ENCODE results near the gene ADAMTS3.
A peak's percentile ranks its signal among the peaks of the same experiment; 100 is the strongest.

ADAMTS3 gene

DNA sequence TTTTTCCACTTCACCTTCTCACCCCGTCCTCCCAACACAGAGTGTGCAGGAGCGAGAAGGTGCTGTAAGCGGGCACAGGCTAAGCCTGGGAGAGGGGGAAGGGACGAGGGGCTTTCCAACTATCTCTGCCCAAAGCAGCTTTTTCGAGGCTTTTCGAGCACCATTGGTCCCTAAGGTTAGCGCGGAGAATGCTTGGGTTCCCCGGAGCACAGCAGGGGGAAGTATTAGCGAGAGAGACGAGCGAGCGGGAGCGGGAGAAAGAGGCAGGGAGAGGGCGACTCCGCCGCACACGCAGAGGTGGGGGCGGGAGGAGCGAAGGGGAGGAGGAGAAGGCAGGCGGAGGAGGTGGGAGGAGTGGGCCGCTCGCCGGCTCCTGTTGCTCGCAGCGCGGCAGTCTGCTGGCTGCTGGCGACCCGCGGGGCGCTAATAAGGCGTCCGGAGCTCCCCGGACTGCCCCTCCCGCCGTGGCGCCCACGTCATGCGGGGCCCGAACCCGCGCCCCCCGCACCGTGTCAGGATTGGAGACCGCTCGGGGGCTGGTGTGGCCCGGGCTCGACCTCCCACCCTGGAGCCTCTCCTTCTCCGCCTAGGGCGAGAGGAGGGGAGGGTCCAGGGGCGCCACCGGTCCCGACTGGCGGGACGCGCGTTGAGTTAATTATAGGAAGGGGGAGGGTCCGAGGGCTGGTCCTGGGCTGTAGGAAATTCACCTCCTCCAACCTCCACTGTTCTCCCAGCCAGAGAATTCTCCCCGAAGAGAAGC lies at the start of gene ADAMTS3:
ADAMTS3 (minus strand) TSS at position 263 of the 760 bp plus-strand sequence. CDS start 459 bp downstream, outside the sequence.
- DNase-seq = peak; percentile 59

DNA sequence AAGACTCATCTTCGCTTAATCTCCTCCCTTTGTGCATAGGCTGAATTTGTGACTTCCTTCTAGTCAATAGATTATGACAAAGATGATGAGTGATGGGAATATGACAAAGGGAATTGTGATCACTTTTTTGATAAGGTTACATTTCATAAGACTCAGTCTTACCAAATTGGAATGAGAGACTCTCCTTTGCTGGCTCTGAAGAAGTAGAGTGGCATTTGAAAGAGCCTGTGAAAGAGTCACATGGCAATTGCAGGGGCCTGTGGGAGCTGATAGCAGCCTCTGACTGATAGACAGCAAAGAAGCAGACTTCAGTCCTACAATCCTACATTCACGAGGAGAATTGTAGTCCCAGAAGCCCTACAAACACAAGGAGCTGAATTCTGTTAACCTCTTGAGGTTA lies 44.9 kb upstream of the ADAMTS3 start:
- no peak for DNase-seq

DNA sequence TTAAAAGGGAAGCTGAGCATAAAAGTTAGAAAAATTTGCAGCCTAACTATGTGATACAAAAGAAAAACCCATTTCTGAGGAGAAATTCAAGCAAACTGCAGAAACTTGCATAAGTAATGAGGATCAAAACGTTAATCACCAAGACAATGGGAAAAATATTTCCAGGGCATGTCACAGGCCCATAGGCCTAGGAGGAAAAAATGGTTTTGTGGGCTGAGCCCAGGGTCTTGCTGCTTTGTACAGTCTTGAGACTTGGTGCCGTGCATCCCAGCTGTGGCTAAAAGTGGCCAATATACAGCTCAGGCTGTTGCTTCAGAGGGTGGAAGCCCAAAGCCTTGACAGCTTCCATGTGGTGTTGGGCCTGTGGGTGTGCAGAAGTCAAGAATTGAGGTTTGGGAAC lies 37.7 kb upstream of the ADAMTS3 start:
- DNase-seq = no peak

DNA sequence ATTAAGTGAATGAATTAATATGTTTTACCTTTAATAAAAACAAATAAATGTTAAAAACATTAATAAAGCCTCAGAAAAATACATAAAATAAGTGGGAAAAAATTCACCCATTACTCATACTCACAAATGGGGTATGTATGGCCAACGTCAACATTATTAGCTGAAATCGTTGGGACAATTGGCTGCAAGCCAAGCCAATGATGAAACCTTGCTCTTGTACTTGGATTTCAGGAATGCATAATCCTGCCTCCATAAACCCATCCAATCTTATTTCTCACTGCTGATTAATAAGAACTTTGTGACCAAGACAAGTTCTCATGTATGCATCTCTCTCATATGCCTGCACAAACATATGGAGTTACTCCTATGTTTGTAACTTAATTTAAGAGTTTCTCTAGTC lies 35.3 kb upstream of the ADAMTS3 start:
- DNase-seq = no peak

DNA sequence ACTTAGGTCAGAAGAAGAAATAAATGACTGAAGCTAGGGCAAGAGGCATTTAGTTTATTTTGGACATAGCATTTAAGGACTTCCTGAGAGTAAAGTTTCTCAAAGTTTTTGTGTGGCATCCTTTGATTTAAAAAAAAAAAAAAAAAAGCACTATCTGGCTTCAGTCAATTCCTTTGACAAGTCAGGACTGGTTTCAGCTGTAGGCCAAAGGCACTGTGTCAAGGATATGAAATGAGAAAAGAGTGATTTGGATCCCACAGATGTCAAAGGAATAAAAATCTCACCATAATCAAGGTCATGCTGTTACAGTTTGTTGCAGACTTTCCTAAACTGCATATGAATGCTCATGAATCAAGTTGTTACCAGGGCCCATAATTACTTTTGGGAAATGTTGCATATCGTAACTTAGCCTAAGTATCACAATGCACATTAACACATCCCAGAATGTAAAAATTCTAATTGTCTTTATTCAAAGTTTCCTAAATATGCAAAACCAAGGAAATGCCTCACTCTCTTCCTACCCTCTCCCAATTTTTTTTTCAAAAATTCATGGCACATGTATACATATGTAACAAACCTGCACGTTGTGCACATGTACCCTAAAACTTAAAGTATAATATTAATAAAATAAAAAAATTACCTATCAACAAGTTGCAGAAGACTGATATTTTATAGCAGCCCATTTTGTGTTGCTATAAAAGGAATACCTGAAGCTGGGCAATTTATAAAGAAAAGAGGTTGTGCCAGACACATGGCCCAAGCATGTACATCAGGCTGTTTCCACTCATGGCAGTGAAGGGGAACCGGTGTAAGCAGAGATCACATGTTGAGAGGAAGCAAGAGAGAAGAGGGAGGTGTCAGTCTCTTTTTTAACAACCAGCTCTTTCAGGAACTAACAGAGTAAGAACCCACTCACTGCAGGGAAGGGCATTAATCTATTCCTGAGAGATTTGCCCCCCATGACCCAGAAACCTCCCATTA lies 33.7 kb upstream of the ADAMTS3 start:
- no peak for DNase-seq

DNA sequence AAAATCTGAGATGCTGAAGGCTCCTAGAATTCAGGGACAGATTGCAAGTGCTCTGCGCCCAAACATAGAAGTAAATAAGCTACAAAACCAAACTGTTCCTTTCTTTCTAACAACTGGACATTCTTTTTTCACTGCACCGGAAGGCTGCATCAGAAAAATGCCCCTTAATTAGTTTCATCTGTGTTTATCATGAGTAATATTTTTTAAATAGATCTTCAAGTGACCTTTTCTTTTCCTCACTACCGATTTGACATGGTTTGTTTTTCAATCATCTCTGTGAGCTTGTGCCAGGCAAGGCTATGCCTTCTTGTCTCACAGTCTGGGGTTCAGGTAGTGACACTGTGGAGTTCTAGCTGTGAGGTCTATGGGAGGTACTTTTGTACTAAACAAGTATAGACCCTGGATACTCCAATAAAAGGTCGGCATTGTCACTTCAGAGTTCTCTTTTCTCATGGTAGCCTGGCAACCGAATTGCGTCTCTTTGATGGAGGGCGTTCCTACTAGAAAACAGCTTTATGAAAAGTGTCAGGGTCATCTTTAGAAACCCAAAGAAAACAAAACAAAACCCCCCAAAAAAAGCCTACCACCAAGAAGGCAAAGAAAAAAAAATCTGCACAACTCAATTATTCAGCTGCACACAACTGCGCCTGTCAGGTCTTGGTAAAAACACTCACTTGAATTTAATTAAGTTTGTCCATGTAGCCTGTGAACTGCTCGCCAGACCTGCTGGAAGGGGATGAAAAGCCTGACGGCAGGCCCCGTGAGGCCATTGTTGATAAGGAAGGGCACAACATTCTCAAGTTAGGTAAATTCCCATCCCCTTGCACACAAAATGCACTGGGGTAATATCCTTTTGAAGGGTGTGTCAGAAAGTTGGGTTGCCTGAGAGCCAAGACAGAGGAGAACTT lies 22.8 kb upstream of the ADAMTS3 start:
- no peak for DNase-seq

DNA sequence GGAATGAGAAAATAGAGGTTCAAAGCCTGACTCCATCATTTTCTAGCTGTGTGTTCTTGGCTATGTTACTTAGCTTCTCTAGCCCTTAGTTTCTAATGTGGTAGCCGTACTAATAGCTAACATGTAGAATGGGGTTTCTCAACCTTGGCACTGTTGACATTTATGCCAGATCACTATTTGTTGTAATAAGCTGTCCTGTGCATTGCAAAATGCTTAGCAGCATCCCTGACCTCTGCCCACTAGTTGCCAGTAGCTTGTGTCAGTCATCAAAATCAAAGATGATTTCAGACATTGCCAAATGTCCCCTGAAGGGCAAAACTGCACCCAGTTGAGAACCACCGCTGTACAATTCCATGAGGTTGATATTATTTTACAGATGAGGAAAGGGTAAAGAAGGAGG lies 18.3 kb upstream of the ADAMTS3 start:
- no peak for DNase-seq

DNA sequence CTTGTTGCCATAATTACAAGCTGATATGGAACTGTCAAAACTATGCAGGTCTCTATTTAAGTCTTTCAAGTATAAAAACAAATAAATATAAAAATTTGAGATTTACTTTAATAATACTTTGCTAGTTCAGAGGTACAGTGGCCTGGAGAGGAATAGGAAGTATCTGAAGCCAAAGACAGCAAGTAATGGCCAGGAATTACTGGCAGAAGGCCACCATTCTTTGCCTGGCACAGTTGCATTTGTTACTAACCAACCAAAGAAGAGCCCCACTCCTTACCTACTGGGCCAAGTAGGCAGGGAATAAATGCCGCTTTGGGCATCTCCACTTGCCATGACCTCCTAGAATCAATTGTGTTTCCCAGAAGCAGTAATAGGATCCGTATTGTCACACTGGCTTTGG lies 13.8 kb upstream of the ADAMTS3 start:
- no peak for DNase-seq

DNA sequence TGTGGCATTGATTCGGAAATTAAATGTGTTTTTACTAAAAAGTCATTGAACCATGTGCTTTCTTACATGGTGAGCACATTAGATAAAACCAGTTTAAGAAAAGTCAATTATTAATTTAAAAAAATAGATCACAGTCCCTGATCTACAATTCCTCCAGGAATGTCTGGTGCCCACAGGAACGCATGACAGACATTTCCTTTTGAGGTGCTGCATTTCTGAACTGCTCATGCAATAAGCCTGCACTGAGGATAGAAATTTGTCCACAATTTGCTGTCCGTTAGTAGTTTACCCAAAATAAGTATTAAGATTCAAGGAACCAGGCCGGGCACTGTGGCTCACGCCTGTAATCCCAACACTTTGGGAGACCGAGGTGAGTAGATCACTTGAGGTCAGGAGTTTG lies 8.2 kb upstream of the ADAMTS3 start:
- no peak for DNase-seq

DNA sequence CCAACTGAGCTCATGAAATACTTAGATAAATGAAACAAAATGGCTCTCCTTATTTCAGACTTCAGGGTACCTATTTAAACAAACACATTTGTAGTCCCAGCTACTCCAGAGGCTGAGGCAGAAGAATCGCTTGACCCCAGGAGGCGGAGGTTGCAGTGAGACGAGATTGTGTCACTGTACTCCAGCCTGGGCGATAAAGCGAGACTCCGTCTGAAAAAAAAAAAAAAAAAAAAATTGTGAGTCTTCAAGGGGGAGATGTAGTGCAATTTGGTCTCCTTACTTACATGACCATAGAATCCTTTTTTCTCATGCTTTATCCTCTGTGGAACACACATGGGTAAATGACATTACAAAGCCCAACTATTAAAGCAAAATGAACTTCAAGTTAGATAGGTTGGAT lies 2.3 kb upstream of the ADAMTS3 start:
- no peak for DNase-seq

DNA sequence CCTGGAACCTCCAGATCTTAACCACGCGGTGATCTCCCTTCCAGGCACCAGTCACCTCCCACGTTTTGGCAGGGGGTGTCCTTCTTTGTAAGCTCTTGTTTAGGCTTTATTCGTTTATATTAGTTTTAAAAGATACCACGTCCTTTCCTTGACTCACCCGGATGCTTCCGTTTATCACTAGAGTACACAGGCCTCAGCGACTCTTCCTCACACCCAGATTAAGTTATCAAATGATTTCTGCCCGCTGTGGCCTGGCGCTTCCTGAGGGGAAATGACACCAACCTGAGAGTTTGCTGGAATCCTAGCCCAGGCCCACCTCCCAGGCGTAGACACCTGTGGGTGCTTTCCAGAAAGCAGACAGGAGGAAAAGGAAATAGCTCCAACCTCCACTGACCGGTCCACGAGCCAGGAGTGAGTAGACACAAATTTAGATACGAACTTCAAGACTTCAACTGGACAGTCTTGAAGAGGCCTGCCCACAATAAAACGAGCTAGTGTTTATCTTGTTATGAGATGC lies 756 bp upstream of the ADAMTS3 start:
- DNase-seq = no peak

DNA sequence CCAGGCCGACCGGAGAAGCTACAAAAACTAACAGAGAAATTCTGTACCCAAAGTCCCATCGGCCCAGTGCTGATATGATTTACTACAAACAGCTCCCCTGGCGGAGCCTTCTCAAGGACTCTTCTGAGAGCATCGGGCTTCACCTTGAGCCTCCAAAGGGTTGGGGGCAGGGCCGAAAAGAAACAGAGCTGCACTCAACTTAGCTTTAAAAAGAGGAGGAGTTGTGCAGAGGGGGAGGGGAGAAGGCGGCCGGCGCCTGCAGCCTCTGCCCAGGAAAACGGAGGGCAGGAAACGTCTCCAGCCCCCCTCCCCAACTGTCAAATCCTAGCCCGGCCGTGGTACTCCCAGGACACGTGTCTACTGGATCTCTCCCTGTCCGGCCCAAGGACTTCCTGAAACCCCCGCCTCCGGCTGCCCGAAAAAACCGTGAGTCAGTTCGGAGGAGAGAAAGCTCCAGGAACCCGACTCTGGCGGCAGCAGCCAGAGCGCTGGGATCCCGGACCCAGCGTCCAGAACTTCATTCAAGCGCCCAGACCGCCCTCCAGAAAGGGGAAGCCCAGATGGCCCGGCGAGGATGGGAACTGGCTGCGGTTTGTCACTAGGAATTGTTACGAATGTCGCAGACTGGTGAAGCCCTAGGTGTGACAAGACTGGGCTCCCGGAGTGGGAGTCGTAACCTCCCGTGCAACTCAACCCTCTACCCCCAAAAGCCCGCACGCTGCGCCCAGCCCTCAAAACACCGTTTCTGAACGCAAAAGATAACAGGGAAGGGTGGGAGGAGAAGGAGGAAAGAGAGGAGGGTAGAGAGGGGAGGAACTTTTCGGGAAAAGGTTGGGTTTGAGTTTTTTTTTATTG lies 973 bp downstream of the ADAMTS3 start:
- DNase-seq = peak; percentile 75

DNA sequence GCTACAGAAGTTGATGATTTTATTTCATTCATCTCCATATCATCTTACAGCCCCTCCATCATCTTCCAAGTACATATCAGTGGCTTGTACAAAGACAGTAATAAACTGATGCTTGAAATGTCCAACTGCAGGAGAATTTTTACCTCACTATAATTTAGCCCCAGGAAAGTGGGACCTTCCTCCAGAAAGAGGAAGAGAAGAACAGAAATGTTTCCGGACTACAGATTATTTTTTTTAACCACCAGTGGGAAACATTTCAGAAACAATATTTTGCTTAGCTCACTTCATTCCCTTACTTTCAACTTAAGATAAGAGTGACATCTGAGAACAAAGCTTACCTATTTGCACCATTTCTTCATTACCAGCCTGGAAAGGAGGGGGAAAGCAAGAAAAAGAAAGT lies 2.0 kb downstream of the ADAMTS3 start:
- no peak for DNase-seq

DNA sequence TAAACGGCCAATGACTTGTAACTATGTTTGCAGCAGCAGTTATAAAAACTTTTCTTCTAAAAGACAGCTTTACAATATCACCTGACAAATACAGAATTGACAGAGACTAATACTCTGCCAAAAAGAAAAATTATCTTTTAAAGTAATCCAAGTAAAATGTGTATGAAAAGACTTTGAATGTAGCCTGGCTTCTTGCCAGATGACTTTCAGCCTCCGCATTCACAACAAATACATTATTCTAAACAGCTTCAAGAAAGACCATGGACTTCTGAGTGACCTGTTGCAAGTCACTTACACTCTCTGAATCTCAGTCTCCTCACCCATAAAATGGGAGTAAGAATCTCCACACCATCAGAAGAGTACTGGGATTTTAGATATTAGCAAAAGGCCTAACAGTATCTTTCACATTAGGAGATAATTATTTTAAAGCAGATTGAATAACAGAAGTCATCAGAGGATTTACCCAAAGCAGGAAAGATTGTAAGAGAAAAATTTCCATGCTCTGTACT lies 2.5 kb downstream of the ADAMTS3 start:
- no peak for DNase-seq

DNA sequence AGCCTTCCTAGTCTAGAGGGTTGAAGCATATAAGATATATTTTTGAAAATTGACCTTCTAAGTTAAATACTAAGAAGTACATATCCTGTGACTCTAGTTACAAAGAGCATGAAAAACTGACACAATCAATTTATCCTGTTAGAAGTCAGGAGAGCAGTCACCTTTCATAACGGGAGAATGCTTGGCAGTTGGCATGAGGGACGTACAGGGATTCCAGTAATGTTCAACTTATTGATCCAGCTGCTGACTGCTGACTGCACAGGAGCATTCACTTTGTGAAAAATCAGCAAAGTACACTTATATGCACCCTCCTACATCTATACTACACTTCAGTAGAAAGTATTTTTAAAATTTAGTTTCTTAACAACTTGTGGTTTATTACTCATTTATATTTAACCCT lies 4.2 kb downstream of the ADAMTS3 start:
- DNase-seq = no peak

DNA sequence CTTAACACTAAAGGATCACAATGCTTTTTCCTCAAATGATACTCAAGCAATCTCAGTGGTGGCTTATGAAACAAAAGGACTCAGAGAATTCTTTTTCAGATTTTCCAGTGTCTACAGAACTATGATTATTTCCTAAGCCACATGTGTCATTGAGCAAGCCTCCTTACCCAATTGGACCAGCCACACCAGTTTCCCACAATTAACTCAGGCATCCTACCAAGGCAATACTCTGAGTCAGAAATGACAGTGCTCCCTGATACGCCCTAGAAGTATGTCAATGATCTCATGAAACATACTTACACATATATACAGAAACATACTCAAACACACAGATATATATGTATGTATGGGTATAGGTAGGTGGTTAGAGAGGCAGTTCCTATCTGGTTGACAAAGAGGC lies 4.8 kb downstream of the ADAMTS3 start:
- no peak for DNase-seq

DNA sequence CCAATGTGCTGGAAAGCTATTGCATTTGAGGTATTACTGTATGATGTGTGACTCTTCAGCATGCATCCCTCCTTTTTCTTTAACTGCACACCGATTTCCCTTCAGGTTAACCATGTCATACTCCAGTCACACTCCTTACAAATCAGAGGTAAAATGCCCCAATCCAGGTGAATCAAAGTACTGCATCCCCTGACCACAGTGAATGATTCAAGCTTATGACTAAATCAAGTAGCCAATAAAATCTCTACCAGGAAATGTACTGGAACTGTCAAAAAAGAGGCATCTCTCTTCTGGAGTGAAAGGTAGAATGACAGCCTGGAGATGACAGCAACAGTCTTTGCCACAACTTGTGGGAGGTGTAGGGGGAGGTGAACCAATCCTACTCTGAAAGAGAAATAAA lies 10.4 kb downstream of the ADAMTS3 start:
- DNase-seq = no peak

DNA sequence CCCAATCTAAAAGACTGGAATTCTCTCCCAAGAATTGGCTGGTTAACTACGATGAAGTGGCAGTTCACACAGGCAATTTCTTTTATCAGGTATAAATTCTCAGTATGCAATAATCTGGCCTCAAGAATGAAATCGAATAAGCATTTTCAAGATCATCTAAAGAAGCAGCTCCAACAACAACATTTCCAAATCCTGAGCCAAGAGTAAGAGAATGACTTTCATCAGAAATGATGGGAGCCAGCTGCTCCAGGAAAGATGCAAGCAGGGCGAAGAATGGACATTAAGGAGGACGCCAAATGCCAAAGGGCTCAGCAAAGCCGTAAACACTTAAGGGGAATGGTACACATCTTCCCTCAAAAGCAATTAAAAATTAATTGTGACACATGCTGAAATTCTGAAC lies 12.0 kb downstream of the ADAMTS3 start:
- DNase-seq = no peak

DNA sequence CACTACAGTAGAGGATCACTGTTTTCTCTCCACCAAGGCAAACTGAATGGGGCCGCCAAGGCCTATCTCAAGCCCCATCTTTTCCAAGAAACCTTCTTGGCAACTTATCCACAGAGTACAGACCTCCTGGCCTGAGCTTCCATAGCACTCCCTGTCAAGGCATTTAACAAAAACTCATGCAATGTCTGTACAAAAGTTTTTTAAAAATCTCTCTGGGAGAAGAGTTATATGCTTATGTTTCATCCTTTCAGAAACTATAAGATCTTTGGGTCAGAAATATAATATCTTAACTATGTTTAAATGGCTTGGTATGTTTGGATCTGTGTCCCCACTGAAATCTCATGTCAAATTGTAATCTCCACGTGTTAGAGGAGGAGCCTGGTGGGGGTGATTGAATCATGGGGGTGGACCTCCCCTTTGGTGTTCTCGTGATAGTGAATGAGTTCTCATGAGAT lies 13.6 kb downstream of the ADAMTS3 start:
- no peak for DNase-seq

DNA sequence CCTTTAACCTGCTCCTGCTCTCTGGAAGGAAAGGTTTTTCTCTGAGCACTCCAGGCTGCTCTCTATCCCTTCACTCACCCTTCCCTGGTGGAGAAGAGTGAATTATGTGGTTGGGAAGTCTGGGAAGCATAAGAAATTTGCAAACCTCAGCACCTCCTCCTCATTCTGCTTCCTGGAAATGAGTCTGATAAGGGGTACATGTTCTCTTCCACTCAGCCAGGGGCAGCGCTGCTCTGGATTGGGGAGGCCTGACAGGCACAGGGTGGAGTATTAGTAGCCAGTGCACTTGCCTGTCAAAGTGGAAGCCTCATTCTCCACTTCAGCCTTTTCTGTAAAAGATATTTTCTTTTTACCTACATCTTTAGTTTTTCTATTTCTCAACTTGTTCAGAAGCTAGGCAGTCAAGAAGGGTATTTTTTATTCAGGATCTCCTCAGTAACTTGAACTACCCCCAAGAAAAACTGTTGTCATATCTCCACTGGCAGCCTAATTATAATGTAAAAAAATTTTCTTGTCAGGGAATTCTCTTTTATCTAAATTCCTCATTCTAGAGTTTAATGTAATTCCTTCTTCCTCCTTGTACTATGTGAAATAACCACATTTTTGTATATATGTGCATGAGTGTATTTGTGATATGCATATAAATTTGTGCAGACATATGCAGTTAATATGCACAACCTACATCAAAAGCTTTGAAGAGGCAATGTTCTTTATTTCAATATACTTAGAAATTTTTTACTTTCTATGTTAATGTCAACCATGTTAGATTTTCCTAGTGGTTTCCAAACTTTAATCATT lies 15.3 kb downstream of the ADAMTS3 start:
- DNase-seq = no peak

DNA sequence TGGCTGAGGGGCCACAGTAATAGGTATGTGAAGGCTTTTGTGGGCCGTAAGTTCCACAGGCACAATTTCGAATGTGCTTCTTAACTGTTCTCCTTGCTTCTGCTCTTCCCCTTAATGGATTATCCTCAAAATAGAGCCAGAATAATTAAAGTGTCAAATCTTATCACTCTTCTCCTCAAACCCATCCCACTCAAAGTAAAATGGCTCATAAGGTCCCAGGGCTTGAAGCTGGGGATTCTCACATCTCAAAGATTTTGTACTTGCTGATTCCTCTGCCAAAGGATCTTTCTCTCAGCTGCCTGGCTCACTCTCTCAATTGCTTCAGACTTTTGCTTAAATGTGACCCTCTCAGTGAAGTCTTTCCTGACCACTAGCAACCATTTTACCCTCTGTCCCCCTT lies 16.6 kb downstream of the ADAMTS3 start:
- DNase-seq = no peak

All from GDM1 (cell line).